T-helper 1 cell treated with Interleukin-12 subunit alpha and Interleukin-12 subunit beta and Interleukin-4 antibody, amounts not matched to agents 30 ng/mL and 1 ng/mL, for 36 hours (primary cell): Measurements from ENCODE around the gene CFP. TPM values are rescaled to one million over a fixed set of nuclear protein-coding genes. Genes with fewer than 3 reads are reported as not detected.
"Not testable (repeated sequence)": the region's sequence is repeated elsewhere in the genome, so short reads cannot be mapped to it uniquely, and the experiment has no call there.

ENCODE experiments used
- intact Hi-C: fragments of 100-400 bp; cut with micrococcal nuclease; formaldehyde crosslinking; loops from one replicate; pipeline ENCODE4 v1.15.1; 2024
- total RNA-seq: library from RNA; stranded (reverse); gene quantifications from 2 replicates; pipeline ENCODE4 v1.2.3, GENCODE V29; 2022

Gene CFP
- 25.2 and 26.9 TPM in 2 replicates for total RNA-seq

GRCh38 chrX:47629419-47630200, at the start of gene CFP:
Gene CFP, minus strand, starts transcription at chrX:47629930. Its CDS starts 86 bp downstream, at chrX:47629844.
- intact Hi-C loops, result loop anchor here (1.0 kb wide), 1 partner anchor 67 kb away; no protein-coding TSS in a partner anchor

DNA sequence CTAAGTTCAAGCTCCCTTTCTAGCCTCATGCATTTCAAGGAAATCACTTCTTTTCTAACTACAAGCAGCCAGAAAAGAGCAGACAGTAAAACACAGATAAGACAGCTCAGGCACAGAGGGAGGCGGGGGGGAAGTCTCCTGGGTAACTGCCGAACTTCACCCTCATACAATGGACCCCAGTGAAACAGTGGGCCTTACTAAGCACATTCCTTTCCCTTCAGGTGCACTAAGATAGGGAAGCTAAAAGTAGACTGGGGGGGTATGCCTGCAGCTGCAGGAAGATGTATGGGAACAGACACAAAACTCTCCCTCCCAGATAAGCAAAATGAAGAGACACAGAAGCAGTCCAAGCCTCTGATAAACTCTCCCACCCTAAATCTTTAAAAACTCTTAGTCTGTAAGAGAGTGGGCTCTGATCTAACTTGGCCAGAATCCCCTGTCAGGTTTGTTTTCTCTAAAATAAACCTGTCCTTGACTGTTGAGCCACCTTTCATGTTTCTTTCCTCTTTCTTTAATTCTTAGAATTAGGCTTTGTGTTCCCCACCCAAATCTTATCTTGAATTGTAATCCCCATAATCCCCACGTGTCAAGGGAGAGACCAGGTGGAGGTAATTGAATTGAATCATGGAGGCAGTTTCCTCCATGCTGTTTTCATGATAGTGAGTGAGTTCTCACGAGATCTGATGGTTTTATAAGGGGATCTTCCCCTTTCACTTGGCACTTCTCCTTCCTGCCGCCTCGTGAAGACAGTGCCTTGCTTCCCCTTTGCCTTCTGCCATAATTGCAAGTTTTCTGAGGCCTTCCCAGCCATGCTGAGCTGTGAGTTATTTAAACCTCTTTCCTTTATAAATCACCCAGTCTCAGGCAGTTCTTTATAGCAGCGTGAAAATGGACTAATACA, 46.5 kb upstream of the CFP start:
- intact Hi-C loops, result not testable (repeated sequence)

DNA sequence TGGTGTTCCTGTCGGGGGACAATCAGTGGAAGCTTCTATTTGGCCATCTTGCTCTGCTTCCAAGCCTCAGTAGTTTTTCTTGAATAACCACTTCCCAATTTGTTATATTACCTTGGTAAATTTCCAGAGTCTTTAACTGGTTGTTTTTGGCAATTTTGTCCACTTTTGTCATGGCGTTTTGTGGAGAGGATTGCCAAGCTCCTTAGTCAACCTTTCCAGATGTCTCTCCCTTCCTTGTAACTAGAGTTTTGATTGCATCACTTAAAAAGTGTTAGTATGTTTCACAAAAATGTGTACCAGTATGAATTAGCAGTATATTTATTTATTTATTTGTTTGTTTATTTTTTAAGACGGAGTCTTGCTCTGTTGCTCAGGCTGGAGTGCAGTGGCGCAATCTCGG, 45.0 kb upstream of the CFP start:
- intact Hi-C loops, result no loop called here

GRCh38 chrX:47665797-47666196, 36.1 kb upstream of the CFP start:
- intact Hi-C loops, result not testable (repeated sequence)

DNA sequence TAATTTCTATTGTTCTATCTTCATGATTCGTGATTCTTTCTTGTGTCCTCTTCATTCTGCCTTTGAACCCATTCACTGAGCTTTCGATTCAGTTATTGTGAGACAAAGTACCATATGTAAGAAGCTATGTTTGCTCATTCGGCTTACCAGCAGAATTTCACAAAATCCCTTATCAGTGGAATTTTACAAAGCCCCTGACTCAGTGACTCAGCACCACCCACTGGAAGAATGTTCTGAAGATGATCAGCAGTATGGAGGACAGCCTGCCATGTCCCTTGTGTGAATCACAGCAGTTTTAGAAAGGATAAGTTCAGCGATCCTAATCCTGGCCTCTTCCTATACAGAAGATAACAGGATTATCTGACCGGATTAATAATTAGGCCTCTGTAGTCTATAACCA, 35.0 kb upstream of the CFP start:
- intact Hi-C loops, result no loop called here

DNA sequence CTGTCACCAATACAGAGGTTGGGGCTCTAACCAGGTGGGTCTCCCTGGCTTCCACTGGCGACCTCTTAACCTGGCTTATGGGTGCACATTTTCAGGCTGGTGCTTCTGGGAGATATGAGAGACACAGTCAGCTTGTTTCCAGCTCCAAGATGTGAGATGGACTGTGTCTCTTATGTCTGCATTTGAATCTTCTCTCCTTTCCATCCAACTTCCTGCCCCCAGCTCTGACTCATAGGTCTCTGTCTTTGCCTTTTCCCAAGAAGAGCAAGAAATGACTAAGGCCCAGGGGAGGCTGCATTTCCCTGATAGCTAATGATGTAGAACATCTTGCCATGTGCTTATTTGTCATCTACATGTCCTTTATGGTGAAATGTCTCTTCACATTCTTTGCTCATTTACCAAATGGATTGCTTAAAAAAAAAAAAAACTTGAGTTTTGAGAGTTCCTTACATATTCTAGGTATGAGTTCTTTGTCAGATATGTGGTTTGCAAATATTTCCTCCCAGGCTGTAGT, 32.5 kb upstream of the CFP start:
- intact Hi-C loops, result no loop called here

DNA sequence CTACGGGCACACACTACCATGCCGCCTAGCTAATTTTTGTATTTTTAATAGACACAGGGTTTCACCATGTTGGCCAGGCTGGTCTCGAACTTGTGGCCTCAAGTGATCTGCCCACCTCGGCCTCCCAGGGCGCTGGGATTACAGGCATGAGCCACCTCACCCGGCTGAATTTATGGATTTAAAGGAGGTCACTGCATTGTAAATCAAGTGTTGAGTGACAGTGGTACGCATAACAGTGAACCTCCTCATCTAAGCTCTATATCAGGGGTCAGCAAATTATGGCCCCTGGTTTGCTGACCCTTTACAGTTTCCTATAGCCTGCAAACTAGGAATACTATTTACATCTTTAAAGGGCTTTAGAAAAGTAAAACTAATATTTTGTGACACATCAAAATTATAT, 31.8 kb upstream of the CFP start:
- intact Hi-C loops, result no loop called here

- intact Hi-C loops, result loop anchor here (1.0 to 10.0 kb wide), 14 partner anchors 39 to 1235 kb away; partner anchors contain the start of genes PQBP1, RBM10, RBM3 and TIMM17B
These were observed 29.6 kb upstream of the CFP start for GRCh38 chrX:47659421-47659726.

- intact Hi-C loops, result loop anchor here (1.0 to 10.0 kb wide), 19 partner anchors 9 to 1236 kb away; partner anchors contain the start of genes ARAF, ELK1, PQBP1 and RBM10
These were observed 29.1 kb upstream of the CFP start, which contains the start of gene UXT for GRCh38 chrX:47658684-47659420. Gene UXT, minus strand, starts transcription at chrX:47659180. Its CDS starts 253 bp downstream, at chrX:47658927.

DNA sequence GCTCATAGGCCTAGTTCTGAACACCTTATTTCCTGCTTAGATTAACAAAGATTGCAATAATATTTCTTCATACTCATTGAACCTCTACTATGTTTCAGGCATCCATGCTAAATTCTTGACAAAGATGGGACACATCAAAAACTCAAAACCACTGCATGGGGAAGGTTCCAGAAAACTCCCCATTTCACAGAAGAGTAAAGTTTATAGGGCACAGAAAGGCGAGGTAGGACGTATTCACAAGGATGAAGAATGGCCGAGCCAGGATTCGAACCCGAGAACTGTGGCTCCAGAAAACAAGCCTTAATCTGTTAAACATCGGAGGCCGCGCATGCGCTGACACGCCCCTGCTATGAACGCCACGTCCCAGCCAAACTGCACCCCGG, 28.6 kb upstream of the CFP start:
- intact Hi-C loops, result loop anchor here (1.0 to 10.0 kb wide), 14 partner anchors 8 to 1237 kb away; partner anchors contain the start of genes ARAF, ELK1, PQBP1 and RBM3

- intact Hi-C loops, result loop anchor here (2.0 to 10.0 kb wide), 5 partner anchors 30 to 1244 kb away; partner anchors contain the start of genes HDAC6, PQBP1, RBM3 and TIMM17B
These were observed 21.5 kb upstream of the CFP start for GRCh38 chrX:47651043-47651905.

DNA sequence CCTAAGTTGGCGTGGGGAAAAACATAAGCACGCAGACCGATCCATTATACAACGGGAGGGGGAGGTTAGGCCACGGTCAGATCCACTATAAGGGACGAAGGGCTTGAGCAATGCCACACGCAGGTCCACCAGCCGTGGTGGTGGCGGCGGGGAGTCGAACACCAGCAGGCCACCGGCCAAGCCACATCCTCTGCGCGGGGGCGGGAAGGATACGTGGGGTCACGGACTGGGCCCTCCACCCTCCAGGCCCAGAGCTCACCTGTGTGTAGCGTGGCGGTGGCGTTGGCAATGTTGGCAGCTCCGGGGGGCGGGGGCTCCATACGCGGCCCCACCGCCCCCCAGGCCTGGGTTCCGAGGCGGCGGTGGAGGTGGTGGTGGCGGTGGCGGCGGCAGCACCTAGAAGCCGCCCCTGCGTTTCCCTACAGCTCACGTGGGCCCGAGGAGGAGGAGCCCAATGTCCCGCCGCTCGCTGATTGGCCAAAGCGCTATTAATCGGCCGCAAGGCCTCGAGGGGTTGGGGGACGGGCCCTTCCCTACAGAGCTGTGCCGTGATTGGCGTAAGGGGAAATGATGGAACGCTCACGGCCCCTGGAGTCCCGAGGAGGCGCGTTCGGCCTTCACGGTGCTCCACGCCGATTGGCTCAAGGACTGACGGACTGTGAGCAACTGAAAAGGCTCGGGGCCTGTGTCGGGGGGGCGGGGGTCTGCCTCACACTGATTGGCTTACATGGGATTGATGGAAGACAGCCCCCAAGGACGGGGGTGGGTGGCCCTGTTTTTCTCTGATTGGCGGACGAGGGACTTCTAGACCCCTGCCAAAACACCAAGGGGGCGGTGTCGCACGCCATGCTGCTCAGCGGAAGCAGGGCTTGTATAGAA, 20.7 kb upstream of the CFP start, which contains the start of gene ELK1:
Gene ELK1, minus strand, starts transcription at position 400 of the 879 bp plus-strand sequence. CDS start 9,122 bp downstream, outside the sequence.
- intact Hi-C loops, result loop anchor here (1.0 to 10.0 kb wide), 13 partner anchors 8 to 1244 kb away; partner anchors contain the start of genes ARAF, HDAC6, PQBP1 and RBM3

GRCh38 chrX:47649781-47650163, 20.0 kb upstream of the CFP start:
- intact Hi-C loops, result loop anchor here (1.0 to 10.0 kb wide), 13 partner anchors 9 to 1245 kb away; partner anchors contain the start of genes ARAF, HDAC6, PQBP1 and RBM3

DNA sequence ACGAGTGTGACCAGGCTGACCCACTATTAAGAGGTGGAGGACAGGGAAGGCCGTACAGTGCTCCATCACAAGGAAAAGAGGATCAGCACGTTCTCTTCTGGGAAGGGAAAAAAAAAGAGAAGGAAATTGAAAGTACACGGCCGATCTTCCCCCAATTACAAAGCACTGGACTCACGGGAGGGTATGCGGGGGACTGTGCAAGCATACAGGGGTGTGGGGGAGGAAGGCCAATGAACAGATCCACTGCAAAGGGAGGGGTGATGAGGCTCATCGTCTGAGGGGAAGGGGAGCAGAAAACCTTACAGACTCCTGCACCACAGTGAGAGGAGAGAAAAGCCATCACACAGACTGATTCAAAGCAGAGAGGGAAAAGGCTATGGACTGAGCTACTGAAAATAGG, 19.5 kb upstream of the CFP start:
- intact Hi-C loops, result no loop called here

- intact Hi-C loops, result no loop called here
These were observed 18.6 kb upstream of the CFP start for GRCh38 chrX:47648376-47648775.

DNA sequence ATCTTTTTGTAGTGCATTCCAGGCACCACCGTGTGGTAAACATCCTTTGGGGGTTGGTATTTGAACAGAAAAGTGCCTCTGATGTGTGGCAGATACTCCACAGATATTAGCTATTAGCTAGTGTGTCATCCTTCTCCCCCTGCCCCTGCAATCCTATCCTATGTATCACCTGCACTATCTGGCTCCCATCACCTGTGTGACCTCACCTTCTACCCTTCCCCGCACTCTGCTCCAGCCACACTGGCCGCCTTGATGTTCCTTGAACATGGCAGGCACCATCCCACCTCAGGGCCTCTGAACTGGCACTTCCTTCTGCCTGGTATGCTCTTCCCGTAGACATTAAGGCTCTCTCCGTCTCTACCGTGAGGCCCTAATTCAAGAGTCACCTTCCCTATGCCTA, 16.9 kb upstream of the CFP start:
- intact Hi-C loops, result no loop called here

GRCh38 chrX:47645530-47645929, 15.8 kb upstream of the CFP start:
- intact Hi-C loops, result no loop called here

GRCh38 chrX:47644557-47645091, 14.9 kb upstream of the CFP start:
- intact Hi-C loops, result loop anchor here (1.0 kb wide), 1 partner anchor 82 kb away; no protein-coding TSS in a partner anchor
